Measurements from ENCODE around the gene NBPF1. TPM values are rescaled to one million over a fixed set of nuclear protein-coding genes. Genes with fewer than 3 reads are reported as not detected.
"Not testable (repeated sequence)": the region's sequence is repeated elsewhere in the genome, so short reads cannot be mapped to it uniquely, and the experiment has no call there.

Gene NBPF1
- total RNA-seq, 1 donor from 2014 or later, result 69.4 TPM

DNA sequence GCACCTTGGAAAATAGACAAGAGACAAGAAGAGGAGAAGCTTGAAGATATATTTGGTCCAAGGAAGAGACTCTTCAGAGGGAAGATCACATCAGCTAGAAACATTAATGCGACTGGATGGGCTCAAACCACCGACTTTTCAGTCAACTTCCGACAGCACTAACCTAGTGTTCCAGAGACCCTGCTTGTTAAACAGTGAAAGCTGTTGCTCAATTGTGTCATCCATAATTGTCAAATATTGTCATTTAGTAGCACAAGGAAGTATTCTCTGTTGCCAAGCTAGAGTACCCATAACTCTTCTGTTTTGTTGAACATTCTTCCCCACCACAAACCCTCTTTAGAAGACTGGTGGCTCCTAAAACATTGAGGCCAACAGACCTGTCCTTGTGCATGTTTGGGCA lies 56.3 kb downstream of the NBPF1 start:
- H3K27me3 ChIP-seq (ENCODE audit: control insufficient read depth in 3 of 3, insufficient read depth in 3 of 3, low read length in 3 of 3), result not testable (repeated sequence)

DNA sequence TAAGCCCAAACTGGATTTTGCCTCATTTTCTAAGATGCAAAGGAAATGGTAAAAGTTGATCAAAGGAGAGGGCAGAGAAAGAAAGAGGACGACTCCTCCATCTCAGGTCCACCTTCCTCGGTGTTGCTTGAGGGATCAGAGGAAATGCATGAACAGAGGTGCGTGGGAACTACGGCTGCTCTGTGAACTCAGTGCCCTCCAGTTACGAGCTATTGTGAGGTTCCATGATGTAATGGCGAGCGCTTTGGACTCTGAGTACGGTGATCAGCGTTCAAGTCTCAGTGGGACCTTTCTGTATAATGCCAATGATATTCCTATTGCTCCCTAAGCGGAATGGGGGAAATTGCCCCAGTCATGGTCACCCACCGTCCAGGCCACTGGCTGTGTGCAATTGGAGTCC lies 60.1 kb downstream of the NBPF1 start:
- H3K9ac ChIP-seq (ENCODE audit: low read depth in 1 of 3, low read length in 3 of 3); H3K27me3 ChIP-seq (ENCODE audit: control insufficient read depth in 3 of 3, insufficient read depth in 3 of 3, low read length in 3 of 3); H3K9me3 ChIP-seq (ENCODE audit: control insufficient read depth in 3 of 3, low read length in 3 of 3); H3K4me1 ChIP-seq (ENCODE audit: control insufficient read depth in 3 of 3, insufficient read depth in 3 of 3, low read length in 3 of 3); H3K27ac ChIP-seq (ENCODE audit: low read depth, low read length); H3K36me3 ChIP-seq (ENCODE audit: control insufficient read depth in 3 of 3, insufficient read depth in 3 of 3, low read length in 3 of 3); H3K4me3 ChIP-seq (ENCODE audit: low read length in 3 of 3): not testable (repeated sequence)

More for the DNA sequence above, 56.3 kb downstream of the NBPF1 start:
- H3K4me3 ChIP-seq (ENCODE audit: low read length in 3 of 3); H3K9ac ChIP-seq (ENCODE audit: low read depth in 1 of 3, low read length in 3 of 3); H3K4me1 ChIP-seq (ENCODE audit: control insufficient read depth in 3 of 3, insufficient read depth in 3 of 3, low read length in 3 of 3); H3K27ac ChIP-seq (ENCODE audit: low read depth, low read length); H3K9me3 ChIP-seq (ENCODE audit: control insufficient read depth in 3 of 3, low read length in 3 of 3); H3K36me3 ChIP-seq (ENCODE audit: control insufficient read depth in 3 of 3, insufficient read depth in 3 of 3, low read length in 3 of 3): not testable (repeated sequence)

GRCh38 chr1:16550212-16550918 lies 63.0 kb downstream of the NBPF1 start:
- not testable (repeated sequence) for H3K4me3 ChIP-seq (ENCODE audit: low read length in 3 of 3); H3K9ac ChIP-seq (ENCODE audit: low read depth in 1 of 3, low read length in 3 of 3); H3K27ac ChIP-seq (ENCODE audit: low read depth, low read length); H3K27me3 ChIP-seq (ENCODE audit: control insufficient read depth in 3 of 3, insufficient read depth in 3 of 3, low read length in 3 of 3); H3K4me1 ChIP-seq (ENCODE audit: control insufficient read depth in 3 of 3, insufficient read depth in 3 of 3, low read length in 3 of 3); H3K9me3 ChIP-seq (ENCODE audit: control insufficient read depth in 3 of 3, low read length in 3 of 3); H3K36me3 ChIP-seq (ENCODE audit: control insufficient read depth in 3 of 3, insufficient read depth in 3 of 3, low read length in 3 of 3)

DNA sequence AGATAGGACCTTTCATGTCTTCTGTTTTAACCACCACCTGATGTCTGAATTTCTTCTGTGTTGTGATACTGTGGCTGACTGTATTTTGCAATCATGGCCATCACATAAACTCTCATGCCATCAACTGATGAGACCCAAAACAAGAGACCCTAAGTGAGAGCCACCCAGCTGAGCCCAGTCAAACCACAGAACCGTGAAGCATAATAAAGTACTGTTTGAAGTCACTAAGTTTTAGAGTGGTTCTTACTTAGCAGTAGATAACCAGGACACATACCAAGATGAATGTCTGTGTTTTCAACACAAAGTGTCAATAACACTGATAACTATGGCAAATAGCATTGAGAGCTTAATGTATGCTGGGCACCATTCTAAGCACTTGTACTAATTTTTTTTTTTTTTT lies 63.8 kb downstream of the NBPF1 start:
- H3K9me3 ChIP-seq (ENCODE audit: control insufficient read depth in 3 of 3, low read length in 3 of 3); H3K27me3 ChIP-seq (ENCODE audit: control insufficient read depth in 3 of 3, insufficient read depth in 3 of 3, low read length in 3 of 3); H3K27ac ChIP-seq (ENCODE audit: low read depth, low read length); H3K9ac ChIP-seq (ENCODE audit: low read depth in 1 of 3, low read length in 3 of 3); H3K4me1 ChIP-seq (ENCODE audit: control insufficient read depth in 3 of 3, insufficient read depth in 3 of 3, low read length in 3 of 3); H3K4me3 ChIP-seq (ENCODE audit: low read length in 3 of 3); H3K36me3 ChIP-seq (ENCODE audit: control insufficient read depth in 3 of 3, insufficient read depth in 3 of 3, low read length in 3 of 3): not testable (repeated sequence)

GRCh38 chr1:16547502-16548241 lies 65.7 kb downstream of the NBPF1 start:
- not testable (repeated sequence) for H3K9ac ChIP-seq (ENCODE audit: low read depth in 1 of 3, low read length in 3 of 3); H3K4me1 ChIP-seq (ENCODE audit: control insufficient read depth in 3 of 3, insufficient read depth in 3 of 3, low read length in 3 of 3); H3K36me3 ChIP-seq (ENCODE audit: control insufficient read depth in 3 of 3, insufficient read depth in 3 of 3, low read length in 3 of 3); H3K9me3 ChIP-seq (ENCODE audit: control insufficient read depth in 3 of 3, low read length in 3 of 3); H3K27me3 ChIP-seq (ENCODE audit: control insufficient read depth in 3 of 3, insufficient read depth in 3 of 3, low read length in 3 of 3); H3K27ac ChIP-seq (ENCODE audit: low read depth, low read length); H3K4me3 ChIP-seq (ENCODE audit: low read length in 3 of 3)

GRCh38 chr1:16545682-16546095 lies 67.7 kb downstream of the NBPF1 start:
- H3K9me3 ChIP-seq (ENCODE audit: control insufficient read depth in 3 of 3, low read length in 3 of 3); H3K4me3 ChIP-seq (ENCODE audit: low read length in 3 of 3); H3K9ac ChIP-seq (ENCODE audit: low read depth in 1 of 3, low read length in 3 of 3); H3K27ac ChIP-seq (ENCODE audit: low read depth, low read length); H3K4me1 ChIP-seq (ENCODE audit: control insufficient read depth in 3 of 3, insufficient read depth in 3 of 3, low read length in 3 of 3); H3K36me3 ChIP-seq (ENCODE audit: control insufficient read depth in 3 of 3, insufficient read depth in 3 of 3, low read length in 3 of 3); H3K27me3 ChIP-seq (ENCODE audit: control insufficient read depth in 3 of 3, insufficient read depth in 3 of 3, low read length in 3 of 3): not testable (repeated sequence)

DNA sequence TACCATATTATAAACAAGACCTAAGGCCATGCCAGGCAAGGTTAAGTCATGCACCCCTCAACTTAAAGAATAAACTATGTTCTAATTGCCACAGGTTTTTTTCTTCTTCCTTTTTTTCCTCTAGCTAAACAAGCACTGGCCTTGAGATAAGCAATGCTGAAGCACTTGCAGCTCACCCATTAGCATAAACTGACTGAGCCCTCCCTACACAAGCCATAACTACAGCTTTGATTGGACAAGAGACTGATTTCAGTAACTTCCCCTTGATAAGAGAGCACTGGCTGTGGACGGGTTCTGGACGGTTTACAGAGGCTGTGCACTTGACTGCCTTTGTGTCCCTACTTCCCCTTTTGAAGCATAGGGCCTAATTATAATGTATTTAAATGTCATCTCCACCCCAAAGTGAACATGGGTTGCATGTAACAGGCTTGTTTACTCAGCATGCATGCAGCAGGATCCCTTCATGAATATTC lies 72.9 kb downstream of the NBPF1 start:
- H3K27ac ChIP-seq (ENCODE audit: low read depth, low read length); H3K36me3 ChIP-seq (ENCODE audit: control insufficient read depth in 3 of 3, insufficient read depth in 3 of 3, low read length in 3 of 3); H3K4me3 ChIP-seq (ENCODE audit: low read length in 3 of 3); H3K9me3 ChIP-seq (ENCODE audit: control insufficient read depth in 3 of 3, low read length in 3 of 3); H3K27me3 ChIP-seq (ENCODE audit: control insufficient read depth in 3 of 3, insufficient read depth in 3 of 3, low read length in 3 of 3); H3K9ac ChIP-seq (ENCODE audit: low read depth in 1 of 3, low read length in 3 of 3); H3K4me1 ChIP-seq (ENCODE audit: control insufficient read depth in 3 of 3, insufficient read depth in 3 of 3, low read length in 3 of 3): not testable (repeated sequence)

DNA sequence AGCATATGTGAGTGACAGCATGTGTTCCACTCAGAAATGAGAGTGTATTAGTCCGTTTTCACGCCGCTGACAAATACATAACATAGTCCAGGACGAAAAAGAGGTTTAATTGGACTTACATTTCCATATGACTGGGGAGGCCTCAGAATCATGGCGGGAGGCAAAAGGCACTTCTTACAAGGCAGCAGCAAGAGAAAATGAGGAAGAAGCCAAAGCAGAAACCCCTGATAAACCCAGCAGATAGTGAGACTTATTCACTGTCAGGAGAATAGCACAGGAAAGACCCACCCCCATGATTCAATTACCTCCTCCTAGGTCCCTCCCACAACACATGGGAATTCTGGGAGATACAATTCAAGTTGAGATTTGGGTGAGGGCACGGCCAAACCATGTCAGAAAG lies 75.8 kb downstream of the NBPF1 start:
- H3K4me3 ChIP-seq (ENCODE audit: low read length in 3 of 3); H3K4me1 ChIP-seq (ENCODE audit: control insufficient read depth in 3 of 3, insufficient read depth in 3 of 3, low read length in 3 of 3); H3K27ac ChIP-seq (ENCODE audit: low read depth, low read length); H3K27me3 ChIP-seq (ENCODE audit: control insufficient read depth in 3 of 3, insufficient read depth in 3 of 3, low read length in 3 of 3); H3K9me3 ChIP-seq (ENCODE audit: control insufficient read depth in 3 of 3, low read length in 3 of 3); H3K36me3 ChIP-seq (ENCODE audit: control insufficient read depth in 3 of 3, insufficient read depth in 3 of 3, low read length in 3 of 3); H3K9ac ChIP-seq (ENCODE audit: low read depth in 1 of 3, low read length in 3 of 3): not testable (repeated sequence)

DNA sequence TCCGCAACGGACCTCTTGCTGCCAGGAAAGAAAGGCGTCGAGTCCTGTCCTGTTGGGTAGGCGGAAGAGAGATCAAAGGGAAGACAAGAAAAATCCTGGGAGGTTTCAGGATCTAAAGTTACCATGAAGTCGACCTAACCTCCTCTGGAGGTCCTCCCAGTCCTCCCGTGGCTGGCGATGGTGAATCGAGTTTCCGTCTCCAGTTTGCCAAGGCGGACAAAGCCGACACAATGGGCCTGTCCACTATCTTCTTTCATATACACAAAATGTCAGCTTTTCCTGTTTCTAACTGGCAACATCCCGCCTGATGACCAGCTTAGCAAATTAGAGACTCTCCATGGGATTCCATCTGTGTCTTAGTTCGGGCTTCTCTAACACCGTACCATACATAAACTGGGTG lies 76.6 kb downstream of the NBPF1 start:
- H3K9ac ChIP-seq (ENCODE audit: low read depth in 1 of 3, low read length in 3 of 3); H3K36me3 ChIP-seq (ENCODE audit: control insufficient read depth in 3 of 3, insufficient read depth in 3 of 3, low read length in 3 of 3); H3K9me3 ChIP-seq (ENCODE audit: control insufficient read depth in 3 of 3, low read length in 3 of 3); H3K4me1 ChIP-seq (ENCODE audit: control insufficient read depth in 3 of 3, insufficient read depth in 3 of 3, low read length in 3 of 3); H3K27me3 ChIP-seq (ENCODE audit: control insufficient read depth in 3 of 3, insufficient read depth in 3 of 3, low read length in 3 of 3); H3K27ac ChIP-seq (ENCODE audit: low read depth, low read length); H3K4me3 ChIP-seq (ENCODE audit: low read length in 3 of 3): not testable (repeated sequence)

GRCh38 chr1:16535898-16536297 lies 77.5 kb downstream of the NBPF1 start:
- H3K27ac ChIP-seq (ENCODE audit: low read depth, low read length); H3K36me3 ChIP-seq (ENCODE audit: control insufficient read depth in 3 of 3, insufficient read depth in 3 of 3, low read length in 3 of 3); H3K4me3 ChIP-seq (ENCODE audit: low read length in 3 of 3); H3K4me1 ChIP-seq (ENCODE audit: control insufficient read depth in 3 of 3, insufficient read depth in 3 of 3, low read length in 3 of 3); H3K9ac ChIP-seq (ENCODE audit: low read depth in 1 of 3, low read length in 3 of 3); H3K9me3 ChIP-seq (ENCODE audit: control insufficient read depth in 3 of 3, low read length in 3 of 3): not testable (repeated sequence)
- H3K27me3 ChIP-seq (ENCODE audit: control insufficient read depth in 3 of 3, insufficient read depth in 3 of 3, low read length in 3 of 3), result peaks cover 0 to 10% (median 3%) of the 10 kb centered on the region in 3 donors

All from skeletal muscle tissue (tissue), 4 donors.